GM23248 (cell line): ENCODE data around the gene TBCEL.

ENCODE experiments used
- EZH2 ChIP-seq: fragments of 200-600 bp; sonication (generic); IDR thresholded peaks from 2 replicates; pipeline ENCODE4 v1.6.1; 2018; ENCODE audit warnings: antibody characterized with exemption, mild to moderate bottlenecking; ENCODE audit not compliant: insufficient read depth, poor library complexity, severe bottlenecking
- EZH2phosphoT487 ChIP-seq: fragments of 200-600 bp; sonication (generic); IDR thresholded peaks from 2 replicates; pipeline ENCODE4 v1.6.1; 2018; ENCODE audit warnings: antibody characterized with exemption, moderate library complexity, mild to moderate bottlenecking, low read depth; ENCODE audit not compliant: insufficient read depth

DNA sequence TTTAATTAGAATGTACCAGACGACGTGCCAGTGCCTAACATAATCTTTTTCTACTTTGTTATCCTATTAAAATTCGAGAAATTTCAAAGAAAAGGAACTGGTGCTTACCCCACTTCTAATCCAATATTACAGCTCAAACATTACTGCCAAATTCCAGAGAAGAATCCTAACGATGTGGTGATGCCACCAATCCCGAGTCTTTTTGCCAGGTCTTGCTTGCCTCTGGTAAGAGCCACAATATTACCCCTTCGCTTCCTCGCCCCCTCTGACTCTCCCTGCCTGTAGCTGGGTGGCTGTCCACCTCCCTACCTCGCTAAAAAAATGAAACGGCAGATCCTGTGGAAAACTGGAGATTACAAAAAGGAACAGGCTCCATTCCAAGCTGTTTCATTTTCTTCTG, 49.4 kb upstream of the TBCEL start:
- TF ChIP-seq EZH2 (no peak), EZH2phosphoT487 (no peak)
